ENCODE measurements around the gene MXD4. TPM values are rescaled to one million over a fixed set of nuclear protein-coding genes. Genes with fewer than 3 reads are reported as not detected.
"Not testable (repeated sequence)": the region's sequence is repeated elsewhere in the genome, so short reads cannot be mapped to it uniquely, and the experiment has no call there.

The MXD4 gene
- total RNA-seq, 2 donors from 2014 or later, result 33.4 to 34.9 TPM

GRCh38 chr4:2222838-2223237 is 39.1 kb downstream of the MXD4 start:
- H3K4me1 ChIP-seq, result peaks cover 0 to 4% of the 10 kb centered on the region in 2 donors
- no peak overlapping the region for H3K27ac ChIP-seq
- H3K9me3 ChIP-seq, result no peaks in the 10 kb centered on the region
- no peak for DNase-seq (ENCODE audit: low spot score)
- H3K27me3 ChIP-seq, result no peaks in the 10 kb centered on the region
- H3K4me3 ChIP-seq, result no peak overlapping the region
- no peaks in the 10 kb centered on the region for H3K36me3 ChIP-seq
- no peak for TF ChIP-seq CTCF (IDR thresholded peaks at IDR 0.05)

GRCh38 chr4:2221378-2221777 is 40.5 kb downstream of the MXD4 start:
- H3K4me3 ChIP-seq; H3K27me3 ChIP-seq; H3K9me3 ChIP-seq; H3K4me1 ChIP-seq; H3K27ac ChIP-seq; H3K36me3 ChIP-seq; DNase-seq (ENCODE audit: low spot score): not testable (repeated sequence)

- H3K4me3 ChIP-seq, result no peak overlapping the region
- no peaks in the 10 kb centered on the region for H3K9me3 ChIP-seq
- DNase-seq (ENCODE audit: low spot score), result peak; percentile 72
- peaks cover 0 to 4% of the 10 kb centered on the region in 2 donors for H3K4me1 ChIP-seq
- no peaks in the 10 kb centered on the region for H3K27me3 ChIP-seq
- TF ChIP-seq CTCF (IDR thresholded peaks at IDR 0.05), result peak; percentile 70 to 91
- H3K36me3 ChIP-seq, result no peaks in the 10 kb centered on the region
- no peak overlapping the region for H3K27ac ChIP-seq
Measured at GRCh38 chr4:2220016-2220630, 41.8 kb downstream of the MXD4 start.

GRCh38 chr4:2219233-2219760 is 42.6 kb downstream of the MXD4 start:
- Histone ChIP-seq H3K36me3 (no peaks in the 10 kb centered on the region), H3K4me1 (peaks cover 0 to 4% of the 10 kb centered on the region in 2 donors), H3K4me3 (no peak overlapping the region), H3K27me3 (no peaks in the 10 kb centered on the region), H3K27ac (no peak overlapping the region), H3K9me3 (no peaks in the 10 kb centered on the region)
- DNase-seq (ENCODE audit: low spot score), result no peak
- TF ChIP-seq CTCF (IDR thresholded peaks at IDR 0.05), result no peak

- H3K4me3 ChIP-seq, result no peak overlapping the region
- no peaks in the 10 kb centered on the region for H3K36me3 ChIP-seq
- no peaks in the 10 kb centered on the region for H3K9me3 ChIP-seq
- no peak for DNase-seq (ENCODE audit: low spot score)
- H3K4me1 ChIP-seq, result peaks cover 0 to 4% of the 10 kb centered on the region in 2 donors
- no peak overlapping the region for H3K27ac ChIP-seq
- no peak for TF ChIP-seq CTCF (IDR thresholded peaks at IDR 0.05)
- no peaks in the 10 kb centered on the region for H3K27me3 ChIP-seq
Measured at GRCh38 chr4:2218436-2218835, 43.5 kb downstream of the MXD4 start.

GRCh38 chr4:2217726-2218125 is 44.2 kb downstream of the MXD4 start:
- DNase-seq (ENCODE audit: low spot score), result no peak
- no peaks in the 10 kb centered on the region for H3K27me3 ChIP-seq
- H3K9me3 ChIP-seq, result no peaks in the 10 kb centered on the region
- H3K4me3 ChIP-seq, result no peak overlapping the region
- H3K4me1 ChIP-seq, result peaks cover 0 to 4% of the 10 kb centered on the region in 2 donors
- H3K36me3 ChIP-seq, result no peaks in the 10 kb centered on the region
- no peak overlapping the region for H3K27ac ChIP-seq
- no peak for TF ChIP-seq CTCF (IDR thresholded peaks at IDR 0.05)

All from right atrium auricular region (tissue), 2 donors.